B cell (primary cell): ENCODE measurements around the gene PHF21B. TPM values are rescaled to one million over a fixed set of nuclear protein-coding genes. Genes with fewer than 3 reads are reported as not detected.

ENCODE experiments used
- ATAC-seq: fragments of 200-7000 bp; cut with Tn5 transposase; one replicate; pipeline ENCODE4 v1.10.0; 2021; ENCODE audit warnings: low read depth, mild to moderate bottlenecking, moderate number of reproducible peaks, moderate library complexity
- CTCF ChIA-PET: fragments of 350-600 bp; sonication (Branson Sonifier 250); formaldehyde crosslinking; loops from one replicate; lab custom pipeline; 2021; ENCODE audit warnings: antibody characterized with exemption, inconsistent platforms; lab: Charles Lee
- POLR2A ChIA-PET: fragments of 350-600 bp; sonication (Branson Sonifier 250); formaldehyde crosslinking; loops from one replicate; lab custom pipeline; 2021; ENCODE audit warnings: antibody characterized with exemption; lab: Charles Lee
- DNase-seq: peaks from one replicate; pipeline ENCODE4 v3.0.0; 2013
- H2AFZ ChIP-seq: 2 replicates; pipeline ENCODE4 v1.6.1; 2012; ENCODE audit warnings: mild to moderate bottlenecking, low read depth, low read length; ENCODE audit not compliant: insufficient read depth, poor library complexity, severe bottlenecking
- H3K27ac ChIP-seq, 2 donors: 1 replicate in 1 of 2; 2 replicates in 1 of 2; pipeline ENCODE4 v1.5.1; 2012 to 2013; ENCODE audit warnings: low read length in 2 of 2, mild to moderate bottlenecking in 2 of 2, moderate library complexity in 1 of 2
- H3K27me3 ChIP-seq, 4 experiments: fragments of 200-600 bp in 1 of 4; sonication (generic) in 1 of 4; replicated peaks in 1 of 4; 1 replicate in 2 of 4; 2 replicates in 2 of 4; pipeline versions ENCODE4 v1.6.1 to v1.7.0; 2013 to 2016; ENCODE audit warnings: low read length in 3 of 4, mild to moderate bottlenecking in 2 of 4, mixed read lengths in 1 of 4, moderate library complexity in 1 of 4; ENCODE audit not compliant: insufficient read depth in 4 of 4, control insufficient read depth in 3 of 4; ENCODE audit errors: control extremely low read depth in 1 of 4
- H3K36me3 ChIP-seq, 2 experiments: replicated peaks in 1 of 2; 1 replicate in 1 of 2; 2 replicates in 1 of 2; pipeline versions ENCODE4 v1.6.1 to v1.7.1; 2013; ENCODE audit warnings: low read length in 1 of 2; ENCODE audit not compliant: insufficient read depth in 2 of 2, control insufficient read depth in 1 of 2; ENCODE audit errors: control extremely low read depth in 1 of 2, extremely low read depth in 1 of 2
- H3K4me1 ChIP-seq, 2 donors: fragments of 200-600 bp in 1 of 2; sonication (generic) in 1 of 2; 1 replicate in 1 of 2; 2 replicates in 1 of 2; pipeline versions ENCODE4 v1.5.1 to v1.6.1; 2013 to 2017; ENCODE audit warnings: low read length in 2 of 2; ENCODE audit not compliant: control insufficient read depth in 2 of 2, insufficient read depth in 2 of 2
- H3K4me2 ChIP-seq: replicated peaks from 2 replicates; pipeline ENCODE3; 2012; ENCODE audit warnings: mild to moderate bottlenecking, low read depth, low read length; ENCODE audit not compliant: poor library complexity, severe bottlenecking
- H3K4me3 ChIP-seq, 5 experiments: fragments of 200-600 bp in 1 of 5; sonication (generic) in 1 of 5; 1 replicate in 3 of 5; 2 replicates in 2 of 5; pipeline versions ENCODE4 v1.5.1 to v1.7.0; 2011 to 2016; ENCODE audit warnings: low read length in 4 of 5, mild to moderate bottlenecking in 4 of 5, low read depth in 2 of 5, control low read depth in 1 of 5, moderate library complexity in 1 of 5; ENCODE audit not compliant: insufficient read depth in 1 of 5; ENCODE audit errors: control extremely low read depth in 1 of 5, extremely low read depth in 1 of 5
- H3K79me2 ChIP-seq: fragments of 200-600 bp; sonication (generic); one replicate; pipeline ENCODE4 v1.6.0; 2016; ENCODE audit warnings: low read length; ENCODE audit not compliant: control insufficient read depth, insufficient read depth
- H3K9ac ChIP-seq: fragments of 200-600 bp; sonication (generic); 2 replicates; pipeline ENCODE4 v1.6.1; 2017; ENCODE audit warnings: mild to moderate bottlenecking, low read length, moderate library complexity
- H3K9me3 ChIP-seq, 3 donors: one replicate each; pipeline versions ENCODE4 v1.6.1 to v1.7.1; 2013; ENCODE audit warnings: low read length in 2 of 3; ENCODE audit not compliant: control insufficient read depth in 2 of 3, insufficient read depth in 1 of 3; ENCODE audit errors: control extremely low read depth in 1 of 3
- H4K20me1 ChIP-seq: 2 replicates; pipeline ENCODE4 v1.6.0; 2012; ENCODE audit warnings: mild to moderate bottlenecking, low read length; ENCODE audit not compliant: insufficient read depth, control insufficient read depth, poor library complexity, severe bottlenecking
- H3K27ac Mint-ChIP-seq: one replicate; pipeline ENCODE4 v1.8.0; 2021; ENCODE audit warnings: mixed read lengths
- H3K27me3 Mint-ChIP-seq: one replicate; pipeline ENCODE4 v1.8.0; 2021; ENCODE audit warnings: mixed read lengths
- H3K4me1 Mint-ChIP-seq: one replicate; pipeline ENCODE4 v1.8.0; 2021; ENCODE audit warnings: mixed read lengths
- H3K4me3 Mint-ChIP-seq: one replicate; pipeline ENCODE4 v1.8.0; 2021; ENCODE audit warnings: mixed read lengths
- H3K9me3 Mint-ChIP-seq: one replicate; pipeline ENCODE4 v1.8.0; 2022; ENCODE audit warnings: mixed read lengths; ENCODE audit not compliant: insufficient read depth
- CTCF ChIP-seq: fragments of 200-600 bp; IDR thresholded peaks from one replicate; pipeline ENCODE4 v1.8.0; 2022; ENCODE audit warnings: antibody characterized with exemption, mild to moderate bottlenecking
- EZH2 ChIP-seq: IDR thresholded peaks from 2 replicates; pipeline ENCODE4 v1.6.1; 2012; ENCODE audit warnings: borderline replicate concordance, low read depth, mild to moderate bottlenecking, moderate library complexity, low read length; ENCODE audit not compliant: insufficient read depth, poor library complexity, severe bottlenecking
- WGBS: methylation state at CpG from one replicate; pipeline ENCODE4 v1.1.5; 2013; ENCODE audit warnings: missing lambda C conversion rate; ENCODE audit not compliant: insufficient coverage; 5-methylcytosine and 5-hydroxymethylcytosine counted together
- intact Hi-C: fragments of 100-400 bp; cut with micrococcal nuclease; formaldehyde crosslinking; loops from one replicate; pipeline ENCODE4 v1.10.0; 2022
- polyA plus RNA-seq: library from polyadenylated mRNA; depleted of rRNA; stranded (reverse); fragments of >200 nt; gene quantifications from 2 replicates; pipeline ENCODE4 v1.2.3, GENCODE V29; 2012
- total RNA-seq, 2 donors: library from RNA; stranded (reverse); fragments of 120-200 nt in 1 of 2; gene quantifications; 1 replicate in 1 of 2; 2 replicates in 1 of 2; pipeline versions ENCODE4 v1.2.3 to v1.2.4, GENCODE V29; 2013 to 2022

PHF21B gene
- total and polyA plus RNA-seq, 2 donors (not counting 1 experiment from before 2014, with no cell fraction given), result not detected

GRCh38 chr22:44850946-44851345 is 158.9 kb downstream of the PHF21B start:
- H3K4me3 ChIP-seq, result no peak overlapping the region
- no peak overlapping the region for H3K4me2 ChIP-seq
- 96% methylated on average over 5 of the region's 6 CpGs for WGBS
- Mint-ChIP-seq H3K4me1 (no peaks in the 10 kb centered on the region), H3K4me3 (no peak overlapping the region), H3K9me3 (no peaks in the 10 kb centered on the region), H3K27me3 (peaks cover 4% of the 10 kb centered on the region), H3K27ac (no peak overlapping the region)
- TF ChIP-seq CTCF (no peak), EZH2 (no peak)
- DNase-seq, result no peak
- peaks cover 0 to 2% (median 0%) of the 10 kb centered on the region in 4 experiments for H3K27me3 ChIP-seq
- CTCF ChIA-PET, result no interaction called here
- no peak overlapping the region for H2AFZ ChIP-seq
- H3K79me2 ChIP-seq, result no peaks in the 10 kb centered on the region
- H3K9ac ChIP-seq, result no peak overlapping the region
- H3K9me3 ChIP-seq, result no peaks in the 10 kb centered on the region
- H3K27ac ChIP-seq, result no peak overlapping the region
- no peaks in the 10 kb centered on the region for H4K20me1 ChIP-seq
- no peaks in the 10 kb centered on the region for H3K4me1 ChIP-seq
- intact Hi-C loops, result no loop called here
- no peak for ATAC-seq
- no peaks in the 10 kb centered on the region for H3K36me3 ChIP-seq
- POLR2A ChIA-PET, result interaction anchor here (0.6 kb wide), 1 partner anchor 289 kb away, joined by 3 read pairs; no protein-coding TSS in a partner anchor

GRCh38 chr22:44848791-44849420 is 160.9 kb downstream of the PHF21B start:
- no peak overlapping the region for H3K9ac ChIP-seq
- POLR2A ChIA-PET, result no interaction called here
- DNase-seq (no peak), ATAC-seq (no peak)
- H3K27me3 Mint-ChIP-seq, result peaks cover 7% of the 10 kb centered on the region
- 95% methylated on average over 20 of the region's 21 CpGs for WGBS
- H3K4me3 ChIP-seq, result no peak overlapping the region
- no peaks in the 10 kb centered on the region for H3K4me1 Mint-ChIP-seq
- H3K27ac Mint-ChIP-seq, result no peak overlapping the region
- TF ChIP-seq EZH2, result no peak
- no peak for TF ChIP-seq CTCF
- intact Hi-C loops, result no loop called here
- H3K36me3 ChIP-seq, result no peaks in the 10 kb centered on the region
- no peaks in the 10 kb centered on the region for H3K4me1 ChIP-seq
- H3K79me2 ChIP-seq, result no peaks in the 10 kb centered on the region
- H3K27ac ChIP-seq, result no peak overlapping the region
- CTCF ChIA-PET, result no interaction called here
- H3K4me3 Mint-ChIP-seq, result no peak overlapping the region
- H3K9me3 ChIP-seq, result peaks cover 0 to 20% (median 0%) of the 10 kb centered on the region in 3 donors
- H3K27me3 ChIP-seq, result peaks cover 0 to 2% (median 0%) of the 10 kb centered on the region in 4 experiments
- H3K9me3 Mint-ChIP-seq, result peaks cover 3% of the 10 kb centered on the region
- no peak overlapping the region for H3K4me2 ChIP-seq
- H2AFZ ChIP-seq, result no peak overlapping the region
- H4K20me1 ChIP-seq, result no peaks in the 10 kb centered on the region
